ENCODE measurements around the gene MBLAC1.

The MBLAC1 gene

DNA sequence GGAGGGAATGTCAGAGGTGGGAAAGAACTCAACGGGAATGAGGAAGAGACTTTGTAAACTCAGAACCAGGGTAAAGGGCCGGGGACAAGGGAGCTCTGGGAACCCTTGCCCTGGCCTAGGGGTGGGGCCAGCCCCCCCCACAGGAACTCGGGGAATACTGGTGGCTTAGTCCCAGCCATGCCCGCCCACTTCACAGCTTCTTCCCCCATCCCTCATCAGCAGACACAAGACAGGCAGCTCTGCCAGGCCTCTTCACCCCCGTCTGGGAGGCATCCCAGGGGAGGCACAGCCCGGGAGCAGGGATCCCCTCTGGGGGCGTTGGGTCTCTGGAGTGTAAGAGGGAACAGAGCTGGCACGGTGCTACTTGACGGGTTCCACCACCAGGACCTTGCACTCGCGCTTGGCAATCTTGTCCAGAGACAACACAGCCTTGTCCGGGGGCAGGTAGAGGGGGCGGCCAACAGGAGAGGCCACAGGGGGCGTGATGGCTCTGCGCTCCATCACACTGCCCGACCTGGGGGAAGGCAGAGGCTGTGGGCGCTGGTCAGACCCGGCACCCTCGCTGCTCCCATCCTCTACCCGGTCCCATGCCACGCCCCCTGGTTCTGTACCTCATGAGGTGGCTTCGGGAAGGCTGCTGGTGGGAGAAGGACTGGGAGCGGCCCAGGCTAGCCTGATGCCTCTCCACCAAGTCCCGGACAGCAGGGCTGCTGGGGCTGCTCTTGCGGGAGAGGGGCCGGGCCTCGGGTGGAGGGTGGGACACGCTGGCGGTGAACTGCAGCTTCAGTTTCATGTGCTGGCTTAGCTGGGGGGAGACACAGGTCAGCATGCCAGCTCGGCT is 28.1 kb downstream of the MBLAC1 start:
- no peak for DNase-seq

DNA sequence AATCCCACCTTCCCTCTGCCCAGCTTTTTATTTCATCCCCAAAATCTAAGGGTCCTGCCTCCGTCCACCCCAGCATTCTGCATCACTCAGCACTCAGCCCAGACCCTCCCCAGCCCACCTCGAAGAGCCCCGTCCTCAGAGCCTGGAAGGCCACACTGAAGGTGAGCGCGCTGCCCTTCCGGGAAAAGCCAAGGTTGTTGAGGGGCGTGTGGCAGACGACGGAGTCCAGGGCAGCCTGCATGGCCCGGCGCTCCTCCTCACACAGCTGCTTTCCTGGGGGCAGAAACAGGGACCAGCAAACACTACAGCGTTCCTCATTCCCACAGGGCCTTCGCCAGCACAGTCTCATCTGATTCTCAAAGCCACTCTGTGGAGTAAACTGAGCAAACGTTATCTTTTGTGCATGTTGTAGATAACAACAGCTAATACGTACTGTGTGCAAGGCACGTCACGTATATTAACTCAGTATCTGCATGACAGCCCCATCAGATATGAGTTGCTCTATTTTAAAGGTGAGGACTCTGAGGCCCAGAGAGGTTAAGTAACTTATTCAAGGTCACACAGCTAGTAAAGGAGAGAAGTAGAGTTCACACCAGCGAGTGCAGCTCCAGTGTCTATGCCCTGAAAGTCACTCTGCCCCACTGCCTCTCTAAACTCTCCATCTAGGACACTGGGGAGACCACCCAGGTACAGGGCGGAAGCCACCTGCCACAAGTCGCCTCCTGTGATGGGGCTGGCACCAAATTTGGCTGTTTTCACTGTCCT is 29.0 kb downstream of the MBLAC1 start:
- DNase-seq, result no peak

DNA sequence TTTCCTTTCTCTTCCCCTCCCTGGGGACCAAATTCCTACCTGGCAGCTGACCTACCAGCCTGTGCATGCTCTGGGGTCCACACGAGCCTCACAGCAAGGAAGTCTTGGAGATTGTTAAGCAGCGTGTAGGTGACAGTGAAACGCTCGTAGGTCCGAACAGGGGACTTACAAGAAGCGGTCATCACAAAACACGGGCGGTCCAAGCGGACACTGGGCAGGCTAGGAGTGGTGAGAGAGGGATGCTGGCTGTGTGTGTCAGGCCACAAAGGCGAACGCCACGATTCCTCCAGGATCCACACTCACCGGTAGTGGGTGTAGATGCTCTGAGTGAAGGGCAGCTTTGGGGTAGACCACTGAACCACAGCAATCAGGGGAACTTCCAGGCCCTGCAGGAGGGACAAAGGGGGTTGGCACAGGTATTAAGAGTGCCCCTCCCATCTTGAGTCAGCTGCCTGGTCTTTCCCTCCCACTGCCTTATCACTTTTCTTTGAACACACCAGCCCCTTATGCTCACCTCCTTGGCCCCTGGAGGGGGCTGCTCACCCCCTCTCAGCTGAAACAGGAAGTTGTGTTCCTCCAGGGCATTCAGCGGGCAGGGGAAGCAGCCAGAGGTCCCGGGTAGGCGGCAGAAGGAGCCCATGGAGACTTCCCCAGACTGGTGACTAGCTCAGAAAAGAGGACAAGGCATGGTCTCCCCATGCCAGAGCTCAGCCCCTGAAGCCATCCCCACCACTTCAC is 29.7 kb downstream of the MBLAC1 start:
- DNase-seq, result no peak

DNA sequence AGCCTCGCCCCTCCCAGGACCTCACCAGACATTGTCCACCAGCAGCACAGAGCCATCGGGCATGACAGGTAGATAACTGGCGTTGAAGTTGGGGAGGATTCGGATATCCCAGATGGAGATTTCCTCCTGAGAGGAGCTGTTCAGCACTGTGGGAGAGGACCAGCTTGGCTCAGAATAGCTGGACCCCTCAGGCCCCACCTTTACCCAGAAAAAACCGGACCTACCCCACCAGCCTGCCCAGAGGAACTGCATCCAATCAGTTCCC is 30.2 kb downstream of the MBLAC1 start:
- DNase-seq, result no peak

DNA sequence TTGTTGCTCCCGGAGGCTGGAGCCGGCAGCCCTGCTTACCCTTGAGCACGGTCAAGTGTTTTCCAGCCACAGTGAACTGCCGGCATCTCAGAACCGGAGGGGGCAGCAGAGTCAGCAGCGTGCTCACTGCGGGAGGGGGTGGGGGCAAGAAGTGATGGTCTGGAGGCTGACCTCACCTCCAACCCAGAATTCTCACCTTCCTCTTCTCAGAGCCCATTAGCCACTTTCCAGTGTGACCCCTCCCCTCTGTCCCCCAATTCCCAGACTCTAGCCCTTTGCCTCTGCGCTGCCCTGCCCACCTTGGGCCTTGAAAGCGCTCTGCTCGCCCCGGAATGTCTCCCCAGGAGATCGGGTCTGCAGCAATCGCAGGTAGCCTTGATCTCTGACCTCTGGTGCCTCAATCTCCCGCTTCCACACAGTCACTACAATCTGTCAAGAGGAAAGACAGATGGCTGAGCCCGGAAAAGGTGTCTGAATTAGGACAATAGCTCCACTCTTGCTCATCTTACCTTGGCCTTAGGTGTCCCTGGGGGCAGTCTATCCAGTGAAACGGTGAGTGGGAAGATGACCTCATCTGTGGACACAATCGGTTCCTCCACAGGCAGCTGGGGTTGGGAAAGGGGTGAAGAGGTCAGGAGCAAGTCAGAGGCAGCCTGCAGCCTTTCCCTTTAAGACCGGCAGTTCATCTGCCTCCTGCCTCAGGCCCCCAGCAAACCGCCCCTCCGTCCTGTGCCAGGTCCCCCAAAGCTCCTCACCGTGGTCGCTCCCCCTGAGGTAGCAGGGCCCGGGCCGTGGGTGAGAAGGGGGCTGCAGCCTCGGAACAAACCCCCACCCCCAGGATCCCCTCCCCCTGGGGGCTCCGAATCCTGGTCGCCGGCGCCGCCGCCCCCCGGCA is 30.8 kb downstream of the MBLAC1 start:
- DNase-seq, result no peak

DNA sequence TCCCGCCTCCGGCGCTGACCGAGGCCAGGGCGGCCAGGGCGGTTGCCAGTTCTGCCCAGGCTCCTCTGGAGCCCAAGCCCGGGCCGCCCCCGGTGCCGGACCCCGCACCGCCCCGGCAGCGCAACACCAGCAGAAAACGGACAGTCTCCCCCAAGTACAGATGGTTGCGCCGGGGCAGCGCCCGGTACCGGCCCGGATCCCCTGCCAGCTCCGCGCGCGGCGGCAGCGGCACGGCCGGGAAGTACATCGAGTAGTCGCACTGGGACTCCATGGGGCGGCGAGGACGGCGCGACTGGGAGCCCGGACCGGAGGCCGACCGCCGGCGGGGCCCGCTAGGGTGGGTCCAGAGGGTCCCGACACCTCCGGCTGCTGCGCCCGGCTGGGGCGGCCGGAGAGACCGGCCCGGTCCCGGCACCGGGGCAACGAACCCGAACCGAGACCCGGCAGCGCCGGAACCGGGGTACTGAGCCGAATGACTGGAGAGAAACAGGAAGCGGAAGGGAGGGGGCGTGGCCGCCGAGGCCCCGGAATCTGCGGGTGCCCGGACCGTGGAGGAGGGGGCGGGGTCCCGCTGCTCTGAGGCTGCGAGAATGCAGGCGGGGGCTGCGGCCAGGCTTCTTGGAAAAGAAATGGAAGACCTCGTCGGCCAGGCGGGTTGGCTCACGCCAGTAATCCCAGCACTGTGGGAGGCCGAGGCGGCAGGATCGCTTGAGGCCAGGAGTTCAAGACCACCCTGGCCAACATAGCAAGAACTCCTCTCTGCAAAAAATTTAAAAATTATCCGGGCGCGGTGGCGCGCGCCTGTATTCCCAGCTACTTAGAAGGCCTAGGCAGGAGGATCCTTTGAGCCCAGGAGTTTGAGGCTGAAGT is 31.7 kb downstream of the MBLAC1 start, which contains the start of gene TRAPPC14:
TRAPPC14 (minus strand) TSS at position 495 of the 870 bp plus-strand sequence; CDS start at position 271, 224 bp downstream.
- peak; percentile 62 for DNase-seq

DNA sequence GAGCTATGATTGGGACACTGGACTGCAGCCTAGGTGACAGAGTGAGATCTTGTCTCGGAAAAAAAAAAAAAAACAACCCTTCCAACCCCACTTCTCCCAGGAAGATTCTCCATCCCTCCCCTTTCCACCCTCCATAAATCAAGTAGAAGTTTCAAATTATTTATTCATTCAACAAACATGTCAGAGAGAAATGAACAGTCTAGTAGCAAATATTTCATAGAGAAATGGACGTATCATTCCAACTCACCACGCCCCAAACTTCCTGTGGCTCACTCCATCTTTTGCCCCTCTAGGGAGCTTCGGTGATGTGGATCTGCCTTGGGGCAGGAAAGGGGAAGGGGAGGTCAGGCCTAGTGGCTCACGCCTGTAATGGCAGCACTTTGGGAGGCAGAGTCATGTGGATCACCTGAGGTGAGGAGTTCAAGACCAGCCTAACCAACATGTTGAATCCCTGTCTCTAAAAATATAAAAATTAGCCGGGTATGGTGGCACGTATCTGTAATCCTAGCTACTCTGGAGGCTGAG is 32.4 kb downstream of the MBLAC1 start:
- DNase-seq, result no peak

DNA sequence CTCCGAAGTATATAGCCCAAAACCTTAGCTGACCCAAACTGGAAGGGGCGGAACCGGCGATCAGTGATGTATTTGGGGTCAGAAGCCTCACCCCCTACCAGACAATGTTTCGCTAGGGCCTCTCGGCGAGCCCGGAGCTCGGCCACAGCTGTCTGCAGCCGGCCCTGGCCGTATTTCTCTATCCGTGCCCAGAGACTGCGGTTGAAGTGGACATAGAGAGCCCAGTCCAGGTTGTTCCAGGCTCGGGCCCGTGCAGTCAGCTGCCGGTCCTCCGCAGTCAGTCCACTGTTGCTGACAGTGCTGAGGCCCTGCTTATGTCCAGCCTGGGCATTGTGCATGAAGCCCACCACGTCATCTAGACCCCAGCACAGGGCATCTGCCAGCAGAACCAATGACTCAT is 33.3 kb downstream of the MBLAC1 start:
- DNase-seq, result no peak

DNA sequence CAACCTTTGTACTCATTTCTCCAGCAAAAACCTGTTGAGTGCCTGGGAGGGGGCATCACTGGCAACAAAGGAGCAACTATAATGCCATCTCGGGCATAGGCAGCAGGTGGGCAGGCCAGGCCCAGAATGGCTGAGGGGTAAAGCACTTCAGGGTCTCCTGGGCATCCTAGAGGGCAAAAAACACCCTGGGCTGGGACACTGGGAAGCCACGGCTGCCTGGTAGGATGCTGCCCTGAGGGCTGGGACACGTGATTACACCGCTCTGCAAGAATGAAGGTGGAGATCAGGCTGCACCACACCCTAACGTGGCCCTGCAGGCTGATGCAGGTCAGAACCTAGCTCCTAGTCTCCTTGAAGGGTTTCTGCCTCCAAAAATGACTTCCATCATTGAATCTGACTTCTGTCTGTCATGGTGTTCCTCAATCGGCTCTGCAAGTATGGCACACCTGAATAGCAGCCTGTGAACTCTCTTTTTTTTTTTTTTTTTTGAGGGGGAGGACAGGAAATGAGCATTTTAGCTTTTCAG is 36.3 kb downstream of the MBLAC1 start:
- DNase-seq, result no peak

DNA sequence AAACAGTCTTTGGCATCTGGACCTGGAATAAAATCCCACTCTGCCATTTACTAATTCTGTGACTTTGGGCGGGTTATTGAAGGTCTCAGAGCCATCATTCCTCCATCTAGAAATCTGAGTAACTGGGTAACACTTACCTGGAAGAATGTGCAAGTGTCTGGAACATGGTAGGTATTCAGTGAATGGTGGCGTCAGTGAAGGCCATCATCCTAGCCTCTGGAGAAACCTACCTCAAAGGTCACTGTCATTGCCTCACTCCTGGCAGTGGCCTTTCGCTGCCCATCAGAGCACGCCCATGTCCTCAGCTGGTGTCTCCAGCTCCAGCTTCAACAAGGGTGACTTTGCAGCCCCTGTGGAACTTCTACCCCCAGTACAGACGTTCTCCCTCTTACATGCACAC is 37.1 kb downstream of the MBLAC1 start:
- no peak for DNase-seq

DNA sequence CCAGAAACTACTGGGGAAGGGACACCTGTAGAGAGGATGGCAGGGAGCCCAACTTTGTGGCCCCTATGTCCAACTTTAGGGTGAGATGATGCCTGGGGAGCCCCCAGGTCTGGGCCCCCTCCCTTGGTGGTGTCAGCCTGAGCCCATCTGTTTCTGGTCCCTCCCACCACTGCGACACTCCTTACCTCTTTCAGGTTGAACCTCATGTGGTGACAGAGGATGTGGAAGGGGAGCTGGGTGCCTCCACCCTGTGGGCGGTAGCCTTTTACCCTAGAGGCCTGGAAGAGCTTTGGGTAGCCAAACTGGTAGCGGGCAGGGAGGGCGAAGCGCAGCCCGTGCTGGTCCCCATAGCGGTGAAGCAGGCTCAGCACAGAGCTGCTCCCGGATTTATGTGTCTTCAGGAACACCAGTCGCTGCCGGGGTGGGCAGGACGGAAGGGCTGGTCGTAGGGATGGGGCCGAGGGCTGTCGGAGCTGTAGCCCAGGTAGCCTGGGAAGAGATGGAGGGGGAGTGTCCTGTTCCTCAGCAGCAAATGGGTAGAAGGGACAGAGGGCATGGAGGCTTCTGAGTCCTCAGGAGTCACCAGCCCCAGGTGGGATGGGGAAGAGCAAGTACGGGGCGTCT is 39.7 kb downstream of the MBLAC1 start:
- no peak for DNase-seq

DNA sequence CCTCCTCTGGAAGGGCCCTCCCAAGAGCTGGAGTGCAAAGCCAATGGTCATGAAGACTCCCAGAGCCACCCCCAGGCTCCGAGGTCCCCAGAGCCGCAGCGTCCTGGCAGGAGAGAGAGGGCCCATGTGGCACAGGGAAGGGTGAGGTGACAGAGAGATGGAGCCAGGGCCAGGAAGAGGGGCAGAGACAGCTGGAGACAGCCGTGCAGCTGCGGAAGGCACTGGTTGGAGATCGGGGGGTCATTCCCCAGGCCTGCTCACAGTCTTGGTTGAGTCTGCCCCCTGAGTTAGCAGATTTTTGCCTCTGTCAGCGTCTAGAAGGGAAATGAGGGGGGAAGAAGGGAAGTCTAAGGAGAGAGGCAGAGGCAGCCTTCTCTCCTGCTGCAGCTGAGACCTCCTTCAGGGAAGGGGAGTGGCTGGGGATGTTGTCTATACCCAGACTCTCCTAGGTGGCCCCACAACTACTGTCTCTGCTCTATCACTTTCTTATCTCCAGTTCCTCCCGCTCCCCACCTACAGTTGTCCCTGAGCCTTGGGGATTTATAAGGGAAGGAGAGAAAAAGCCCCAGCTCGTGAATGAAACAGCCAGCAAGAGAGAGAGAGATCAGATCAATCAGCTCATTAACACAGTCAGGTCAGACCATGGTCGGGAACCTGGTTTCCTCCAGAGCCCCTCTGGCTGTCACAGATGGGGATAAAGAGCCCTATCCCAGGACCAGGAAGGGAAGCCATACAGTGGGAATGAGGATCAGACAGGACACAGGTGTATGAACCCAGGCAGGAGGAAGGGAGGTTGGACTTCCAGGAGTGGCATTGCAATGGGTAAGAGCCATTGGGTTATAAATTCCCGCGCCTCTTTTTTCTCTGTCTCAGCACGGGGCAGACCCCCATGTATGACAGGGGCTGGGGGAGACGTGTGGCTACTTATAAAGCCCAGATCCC is 40.5 kb downstream of the MBLAC1 start:
- DNase-seq, result no peak

DNA sequence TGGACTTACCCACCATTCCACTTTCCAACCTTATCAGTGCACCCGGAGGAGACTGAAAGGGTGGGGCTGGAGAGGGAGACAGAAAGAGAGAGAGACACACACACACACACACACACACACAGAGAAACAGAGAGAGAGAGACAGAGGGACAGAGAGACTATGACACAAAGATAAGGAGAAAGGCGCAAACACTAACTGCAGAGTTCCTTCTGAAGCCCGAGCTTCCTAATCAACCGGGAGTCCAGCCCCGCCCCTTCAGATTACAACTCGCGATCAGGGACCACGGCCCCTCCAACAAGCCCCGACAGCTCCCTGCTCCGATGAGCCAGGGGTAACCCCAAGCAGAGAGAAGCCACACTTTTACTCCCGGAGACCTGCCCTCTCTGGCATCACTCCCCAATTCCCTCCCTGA is 41.2 kb downstream of the MBLAC1 start:
- no peak for DNase-seq

DNA sequence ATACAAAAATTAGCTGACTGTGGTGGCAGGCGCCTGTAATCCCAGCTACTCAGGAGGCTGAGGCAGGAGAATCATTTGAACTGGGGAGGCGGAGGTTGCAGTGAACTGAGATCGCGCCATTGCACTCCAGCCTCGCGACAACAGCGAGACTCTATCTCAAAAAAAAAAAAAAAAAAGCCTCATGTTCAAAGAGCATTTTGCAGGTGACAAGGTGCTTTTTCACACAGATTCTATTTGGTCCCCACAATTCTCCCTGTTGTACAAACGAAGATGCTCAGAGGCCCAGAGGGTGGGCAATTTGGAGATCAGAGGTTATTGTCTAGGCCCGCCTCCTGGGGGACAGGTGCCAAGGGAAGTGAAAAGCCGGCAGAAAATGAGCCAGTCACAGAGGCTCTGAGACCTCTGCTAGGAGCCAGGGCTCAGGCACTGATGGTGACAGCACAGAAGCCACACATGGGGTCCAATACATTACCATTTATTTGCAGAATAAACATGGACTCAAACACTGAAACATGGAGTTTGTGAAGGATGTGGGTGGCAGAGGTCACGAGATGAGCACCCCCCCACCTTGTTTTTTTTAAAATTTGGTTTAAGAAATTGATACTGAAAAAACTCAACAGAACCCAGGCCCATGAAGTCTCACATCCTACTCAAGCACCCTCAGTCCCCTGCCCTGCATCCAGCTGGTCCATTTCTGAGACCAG is 42.5 kb downstream of the MBLAC1 start:
- DNase-seq, result no peak

DNA sequence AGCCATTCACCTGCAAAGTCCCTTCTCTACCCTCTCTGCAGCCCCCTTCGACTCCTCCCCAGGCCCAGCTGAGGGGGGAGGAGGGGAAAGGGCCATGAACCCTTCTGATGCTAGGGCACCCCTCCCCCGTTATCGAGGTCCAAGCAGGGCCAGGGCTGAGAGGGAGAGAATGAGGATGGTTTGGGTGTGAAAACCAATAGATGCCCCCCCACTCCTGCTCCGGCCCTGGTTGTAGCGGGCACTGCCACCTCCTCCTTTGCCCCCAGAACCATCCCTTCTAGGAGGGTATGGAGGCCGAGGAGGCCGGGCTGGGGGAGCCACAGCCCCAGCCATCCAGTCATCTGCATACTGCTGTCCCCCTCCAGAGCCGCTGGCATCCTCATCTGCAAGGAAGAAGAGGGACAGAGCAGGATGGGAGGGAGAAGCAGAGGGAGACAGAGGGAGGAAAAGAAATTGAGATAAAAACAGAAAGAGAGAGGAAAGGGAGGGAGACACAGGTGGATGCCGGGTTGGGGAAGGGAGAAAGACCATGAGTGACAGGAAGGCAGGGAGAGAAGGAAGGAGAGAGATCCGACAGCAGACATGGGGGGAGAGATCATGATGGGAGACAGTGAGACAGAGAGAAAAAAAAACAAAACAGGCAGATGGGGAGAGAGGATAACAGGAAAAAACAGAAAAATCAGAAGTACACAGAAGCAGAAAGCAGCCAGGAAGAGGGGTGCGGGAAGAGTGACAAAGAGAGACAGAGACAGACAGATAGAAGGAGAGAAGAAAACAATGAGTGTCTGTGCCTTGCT is 43.5 kb downstream of the MBLAC1 start:
- no peak for DNase-seq

DNA sequence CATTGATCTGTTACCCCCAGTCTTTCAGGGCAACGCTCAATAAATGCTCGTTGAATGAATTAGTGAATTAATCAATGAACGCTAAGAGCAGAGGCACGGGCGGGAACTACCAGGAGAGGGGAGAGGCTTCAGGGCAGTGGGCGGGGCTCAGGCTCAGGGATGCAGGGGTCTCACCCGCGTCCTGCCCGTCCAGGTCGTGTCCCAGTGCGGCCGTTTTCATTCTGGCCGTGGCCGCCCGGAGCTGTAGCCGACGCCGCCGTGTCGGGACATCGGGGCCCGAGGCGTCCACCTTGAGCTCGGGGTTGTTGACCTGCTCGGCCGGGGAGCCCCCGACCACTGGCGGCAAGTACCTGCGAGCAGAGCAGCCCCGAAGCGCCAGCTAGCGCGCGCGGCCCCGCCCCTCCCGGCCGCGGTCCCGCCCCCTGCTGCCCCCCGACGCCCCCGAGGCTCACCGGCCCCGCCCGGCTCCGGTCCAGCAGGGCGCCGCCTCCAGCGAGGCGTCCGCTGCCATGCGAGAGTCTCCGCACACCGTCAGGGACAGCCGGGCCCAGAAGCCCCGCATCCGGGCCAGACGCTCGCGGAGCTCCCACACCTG is 44.4 kb downstream of the MBLAC1 start:
- DNase-seq, result no peak

DNA sequence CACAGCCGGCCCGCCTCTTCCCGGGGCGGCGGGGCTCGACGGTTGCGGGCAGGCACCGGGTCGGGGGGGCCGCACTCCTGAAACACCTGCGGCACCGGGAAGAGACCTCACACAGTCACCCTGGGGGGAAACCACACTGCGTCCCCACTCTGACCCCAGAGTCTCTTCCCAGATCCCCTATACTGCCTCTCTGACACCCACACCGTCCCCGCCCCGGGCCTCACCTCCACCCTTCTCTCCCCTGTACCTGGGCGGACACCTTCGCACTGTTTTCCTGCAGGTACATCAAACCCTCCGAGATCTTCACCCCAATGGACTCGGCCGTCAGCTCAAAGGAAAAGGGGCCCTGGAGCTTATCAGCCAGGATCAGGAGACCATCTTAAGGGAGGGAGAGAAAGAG is 45.1 kb downstream of the MBLAC1 start:
- no peak for DNase-seq

All from NCI-H1417 treated with DMSO at 0.1 percent for 48 hours (cell line).